Putamen (tissue), 1 donor: ENCODE data around the gene EIF3B.
"Not testable (repeated sequence)": the region's sequence is repeated elsewhere in the genome, so short reads cannot be mapped to it uniquely, and the experiment has no call there.

Source experiments
- DNase-seq: peaks from one replicate; pipeline ENCODE4 v3.0.0-alpha.2; 2016; ENCODE audit warnings: low spot score

Gene EIF3B

GRCh38 chr7:2354186-2354938, at the start of gene EIF3B:
EIF3B (plus strand) TSS chr7:2354827; CDS start chr7:2354922, 95 bp downstream.
- peak; percentile 87 for DNase-seq

- DNase-seq = not testable (repeated sequence)
Observed at GRCh38 chr7:2305258-2305657, 49.4 kb upstream of the EIF3B start.

GRCh38 chr7:2306688-2307087, 47.9 kb upstream of the EIF3B start:
- DNase-seq = no peak

GRCh38 chr7:2307690-2308107, 46.9 kb upstream of the EIF3B start:
- DNase-seq = no peak

- DNase-seq = no peak
Observed at GRCh38 chr7:2309889-2310331, 44.7 kb upstream of the EIF3B start.

- DNase-seq = no peak
Observed at GRCh38 chr7:2312267-2312929, 42.2 kb upstream of the EIF3B start.

- DNase-seq = no peak
Observed at GRCh38 chr7:2313450-2314208, 41.0 kb upstream of the EIF3B start.

- peak; percentile 83 for DNase-seq
Observed at GRCh38 chr7:2314209-2314955, 40.2 kb upstream of the EIF3B start, which contains the start of gene SNX8. SNX8 (minus strand) TSS chr7:2314441; CDS start chr7:2314421, 20 bp downstream.

- DNase-seq = not testable (repeated sequence)
Observed at GRCh38 chr7:2314956-2315530, 39.6 kb upstream of the EIF3B start.

GRCh38 chr7:2315787-2316186, 38.8 kb upstream of the EIF3B start:
- DNase-seq = no peak

GRCh38 chr7:2316578-2316977, 38.0 kb upstream of the EIF3B start:
- DNase-seq = no peak

GRCh38 chr7:2317556-2318293, 36.9 kb upstream of the EIF3B start:
- no peak for DNase-seq

GRCh38 chr7:2321020-2321419, 33.6 kb upstream of the EIF3B start:
- no peak for DNase-seq

- no peak for DNase-seq
Observed at GRCh38 chr7:2325162-2325561, 29.5 kb upstream of the EIF3B start.

GRCh38 chr7:2326951-2327350, 27.7 kb upstream of the EIF3B start:
- no peak for DNase-seq

- no peak for DNase-seq
Observed at GRCh38 chr7:2330493-2330892, 24.1 kb upstream of the EIF3B start.

GRCh38 chr7:2331707-2332106, 22.9 kb upstream of the EIF3B start:
- DNase-seq = no peak

GRCh38 chr7:2332606-2333231, 21.9 kb upstream of the EIF3B start:
- DNase-seq = not testable (repeated sequence)

- DNase-seq = no peak
Observed at GRCh38 chr7:2336626-2337299, 17.9 kb upstream of the EIF3B start.
